HG02678 (cell line): ENCODE data around the gene MICA.
"Not testable (repeated sequence)": the region's sequence is repeated elsewhere in the genome, so short reads cannot be mapped to it uniquely, and the experiment has no call there.

Experiments
- ATAC-seq: cut with Tn5 transposase; IDR thresholded peaks from one replicate; pipeline ENCODE4 v1.9.1; 2021; ENCODE audit warnings: mild to moderate bottlenecking, moderate library complexity; ENCODE audit not compliant: unreplicated experiment

MICA gene

DNA sequence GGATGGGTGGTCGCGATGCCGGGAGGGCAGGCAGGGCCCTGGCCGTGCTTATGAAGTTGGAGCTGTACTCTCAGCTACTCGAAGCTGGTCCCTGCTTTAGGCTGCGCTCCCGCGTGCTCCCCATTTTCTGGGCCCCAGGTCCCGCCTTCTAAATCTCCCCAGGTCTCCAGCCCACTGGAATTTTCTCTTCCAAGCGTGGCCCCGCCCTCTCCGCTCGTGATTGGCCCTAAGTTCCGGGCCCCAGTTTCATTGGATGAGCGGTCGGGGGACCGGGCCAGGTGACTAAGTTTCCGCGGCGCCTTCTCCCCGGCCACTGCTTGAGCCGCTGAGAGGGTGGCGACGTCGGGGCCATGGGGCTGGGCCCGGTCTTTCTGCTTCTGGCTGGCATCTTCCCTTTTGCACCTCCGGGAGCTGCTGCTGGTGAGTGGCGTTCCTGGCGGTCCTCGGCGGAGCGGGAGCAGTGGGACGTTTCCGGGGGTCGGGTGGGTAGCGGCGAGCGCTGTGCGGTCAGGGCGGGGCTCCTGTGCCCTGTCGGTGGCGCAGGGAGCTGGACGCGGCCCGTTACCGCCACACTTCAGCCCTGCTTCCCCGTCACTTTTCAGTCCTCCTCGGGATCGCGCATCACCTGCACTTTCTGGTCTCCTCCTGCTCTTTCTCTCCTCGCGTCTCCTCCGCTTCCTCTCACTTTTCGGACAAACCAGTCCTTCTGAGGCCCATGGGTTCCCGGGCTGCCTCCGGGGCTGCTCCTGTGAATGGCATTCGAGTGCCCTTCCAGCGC lies at the start of gene MICA:
Gene MICA, plus strand, starts transcription at position 313 of the 778 bp plus-strand sequence. Its CDS starts 38 bp downstream, at position 351.
- peak; percentile 62 for ATAC-seq

GRCh38 chr6:31354158-31354863 lies 49.1 kb upstream of the MICA start:
- ATAC-seq = no peak

GRCh38 chr6:31354864-31355582 lies 48.4 kb upstream of the MICA start:
- no peak for ATAC-seq

- no peak for ATAC-seq
Observed at GRCh38 chr6:31355583-31355948, 47.8 kb upstream of the MICA start.

- ATAC-seq = peak; percentile 38
Observed at GRCh38 chr6:31356216-31356945, 47.0 kb upstream of the MICA start.

- ATAC-seq = peak; percentile 81
Observed at GRCh38 chr6:31356946-31357466, 46.4 kb upstream of the MICA start, which contains the start of gene HLA-B. Gene HLA-B, minus strand, starts transcription at chr6:31357179. Its CDS starts 21 bp downstream, at chr6:31357158.

- no peak for ATAC-seq
Observed at GRCh38 chr6:31357886-31358285, 45.5 kb upstream of the MICA start.

DNA sequence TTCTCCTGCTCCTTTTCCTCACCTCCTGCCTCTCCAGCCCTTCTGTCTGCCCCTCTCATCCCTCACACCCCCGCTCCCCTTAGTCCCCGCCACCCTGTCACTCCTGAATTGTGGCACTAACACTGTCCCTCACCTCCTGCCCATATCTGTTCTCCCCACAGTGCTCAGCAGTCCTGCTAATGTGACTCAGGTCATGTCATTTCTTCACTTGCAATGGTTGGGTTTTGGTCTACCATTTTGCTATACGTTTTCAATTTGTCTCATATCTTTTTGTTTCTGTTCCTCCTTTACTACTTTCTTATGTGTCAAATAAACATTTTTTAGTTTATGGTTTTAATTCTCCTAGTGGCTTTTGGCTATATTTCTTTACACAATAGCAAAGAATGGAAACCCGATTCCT lies 45.1 kb upstream of the MICA start:
- no peak for ATAC-seq

- ATAC-seq = no peak
Observed at GRCh38 chr6:31359581-31359980, 43.8 kb upstream of the MICA start.

DNA sequence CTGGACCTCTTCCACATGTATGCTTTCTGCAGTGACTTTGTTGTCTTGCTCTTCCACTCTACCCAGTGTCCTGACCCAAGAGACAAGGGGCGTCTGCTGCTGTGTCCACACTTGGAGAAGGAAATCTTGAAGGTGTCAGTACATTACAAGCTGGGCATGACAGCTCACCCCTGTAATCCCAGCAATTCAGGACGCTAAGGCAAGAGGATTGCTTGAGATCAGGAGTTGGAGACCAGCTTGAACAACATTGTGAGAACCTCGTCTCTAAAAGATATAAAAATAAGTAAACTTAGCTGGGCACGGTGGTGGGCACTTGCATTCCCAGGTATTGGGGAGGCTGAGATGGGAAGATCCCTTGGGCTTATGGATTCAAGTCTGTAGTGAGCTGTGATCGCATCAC lies 40.6 kb upstream of the MICA start:
- ATAC-seq = no peak

GRCh38 chr6:31363811-31364210 lies 39.6 kb upstream of the MICA start:
- ATAC-seq = no peak

DNA sequence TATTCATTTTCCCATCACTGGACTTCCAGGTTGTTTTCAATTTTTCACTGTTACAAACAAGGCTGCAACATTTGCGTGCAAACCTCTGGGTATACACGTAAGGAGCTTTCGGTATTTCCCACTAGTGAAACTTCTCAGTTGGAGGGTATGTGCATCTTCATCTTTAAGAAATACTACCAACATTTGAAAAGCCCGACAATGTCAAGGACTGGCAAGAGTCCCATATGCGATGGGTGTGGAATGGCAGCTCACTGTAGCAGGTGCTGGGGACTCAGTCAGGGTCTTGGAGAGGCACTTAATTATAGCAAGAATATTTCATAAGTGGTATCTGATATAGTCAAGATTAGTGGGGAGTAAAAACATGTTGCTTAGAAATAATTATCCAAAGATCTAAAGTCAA lies 37.5 kb upstream of the MICA start:
- no peak for ATAC-seq

DNA sequence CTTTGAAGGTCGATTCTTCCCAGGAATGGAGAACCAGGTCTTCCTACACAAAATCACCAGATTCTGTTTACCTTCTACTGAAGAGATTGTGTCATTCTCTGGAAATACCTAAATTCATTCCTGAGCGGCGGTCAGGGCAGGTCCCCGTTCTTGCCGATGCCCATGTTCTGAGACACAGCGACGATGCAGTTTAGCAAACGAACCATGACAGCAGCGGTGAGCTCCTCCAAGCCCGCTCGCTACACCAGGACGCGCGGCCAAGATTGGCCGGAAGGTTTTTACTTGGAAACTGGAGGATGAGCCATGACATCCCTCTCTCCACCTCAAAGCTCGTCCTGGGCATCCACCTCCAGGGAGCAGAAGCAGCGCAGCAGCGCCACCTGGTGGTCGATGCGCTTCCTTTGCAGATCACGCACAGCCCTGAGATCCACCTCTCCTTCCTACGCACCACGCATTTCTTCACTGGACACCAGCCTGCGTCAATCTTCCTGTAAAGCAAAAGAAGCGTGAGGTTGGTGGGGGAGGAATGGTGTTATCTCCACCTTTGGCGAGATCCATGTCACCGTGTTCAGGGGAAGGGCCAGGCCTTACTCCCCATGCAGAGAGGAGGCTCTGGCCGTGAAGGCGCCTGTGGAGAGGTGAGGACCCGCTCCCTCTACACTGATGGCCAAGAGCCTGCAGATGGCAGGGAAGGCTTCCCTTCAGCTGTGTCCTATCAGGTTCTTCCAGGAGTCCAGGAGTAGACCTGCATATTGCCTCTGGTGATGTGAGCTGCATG lies 36.5 kb upstream of the MICA start:
- ATAC-seq = no peak

- no peak for ATAC-seq
Observed at GRCh38 chr6:31368461-31368860, 34.9 kb upstream of the MICA start.

GRCh38 chr6:31374118-31374517 lies 29.3 kb upstream of the MICA start:
- not testable (repeated sequence) for ATAC-seq

DNA sequence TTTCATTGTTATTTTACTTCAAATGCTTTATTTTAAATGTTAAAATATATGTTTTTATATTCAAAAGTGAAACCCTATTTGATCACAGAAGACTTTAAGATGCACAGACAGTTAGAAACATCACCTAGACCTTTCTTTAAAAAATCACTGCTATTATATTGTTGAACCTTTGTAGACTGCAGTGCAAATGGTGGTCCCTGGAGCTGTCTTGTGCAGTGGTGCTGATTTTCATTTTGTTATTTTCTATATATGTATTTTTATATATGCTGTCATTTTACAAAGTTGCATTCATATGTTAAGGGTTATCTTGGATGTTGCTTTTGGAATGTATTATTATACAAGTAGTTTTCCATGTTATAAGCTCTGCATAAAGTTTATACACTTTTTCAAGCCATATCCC lies 27.7 kb upstream of the MICA start:
- no peak for ATAC-seq

GRCh38 chr6:31377029-31377428 lies 26.4 kb upstream of the MICA start:
- ATAC-seq = no peak

DNA sequence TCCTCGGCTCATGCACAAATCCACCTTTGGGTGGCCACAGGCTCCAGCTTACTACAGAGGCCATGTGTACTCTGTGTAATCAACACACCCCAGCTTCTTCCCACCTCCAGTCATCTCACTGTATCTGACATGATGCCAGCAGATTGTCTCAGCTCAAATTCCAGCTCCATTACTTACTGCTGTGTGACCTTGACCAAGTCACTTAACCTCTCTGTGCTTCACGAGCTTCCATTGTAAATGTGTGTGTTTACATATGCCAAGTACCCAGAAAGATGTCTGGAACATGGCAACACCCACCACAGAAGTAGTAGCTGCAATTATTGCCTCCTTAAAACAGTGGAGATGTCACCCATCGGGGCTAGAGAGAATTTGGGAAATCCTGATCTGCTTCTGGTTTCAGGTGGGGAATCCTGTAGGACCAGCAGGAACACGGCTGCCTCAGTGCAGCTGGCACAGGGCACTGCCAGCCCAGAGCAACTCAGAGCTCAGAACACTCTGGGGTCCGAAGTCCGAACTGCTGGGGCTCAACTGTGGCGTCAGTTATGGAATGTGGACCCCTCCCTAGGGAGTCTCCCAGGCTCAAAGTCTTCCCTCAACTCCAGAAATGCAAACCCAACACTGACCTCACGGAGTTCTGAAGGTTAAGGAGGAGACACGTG lies 25.2 kb upstream of the MICA start:
- no peak for ATAC-seq

GRCh38 chr6:31378721-31379103 lies 24.7 kb upstream of the MICA start:
- ATAC-seq = no peak
